Hepatocyte (in vitro differentiated cells): ENCODE results near the gene ZPR1. TPM values are rescaled to one million over a fixed set of nuclear protein-coding genes. Genes with fewer than 3 reads are reported as not detected.
A peak's percentile ranks its signal among the peaks of the same experiment; 100 is the strongest.

Experiments
- DNase-seq: peaks from one replicate; pipeline ENCODE4 v3.0.0-alpha.2; 2016; ENCODE audit warnings: low spot score
- H2AFZ ChIP-seq: fragments of 200-600 bp; sonication (generic); 2 replicates; pipeline ENCODE4 v1.6.0; 2016; ENCODE audit warnings: antibody characterized with exemption, mild to moderate bottlenecking
- H3K27ac ChIP-seq: fragments of 200-600 bp; sonication (generic); 2 replicates; pipeline ENCODE4 v1.5.1; 2016; ENCODE audit warnings: mild to moderate bottlenecking
- H3K27me3 ChIP-seq: fragments of 200-600 bp; sonication (generic); 2 replicates; pipeline ENCODE4 v1.6.1; 2016
- H3K36me3 ChIP-seq: fragments of 200-600 bp; sonication (generic); replicated peaks from 2 replicates; pipeline ENCODE4 v1.5.1; 2016; ENCODE audit warnings: low read depth; ENCODE audit not compliant: insufficient read depth
- H3K4me1 ChIP-seq: fragments of 200-600 bp; sonication (generic); 2 replicates; pipeline ENCODE4 v1.5.1; 2016; ENCODE audit warnings: mild to moderate bottlenecking, moderate library complexity; ENCODE audit not compliant: insufficient read depth
- H3K4me2 ChIP-seq: fragments of 200-600 bp; sonication (generic); 2 replicates; pipeline ENCODE4 v1.6.0; 2016
- H3K4me3 ChIP-seq: fragments of 200-600 bp; sonication (generic); 2 replicates; pipeline ENCODE4 v1.5.1; 2016; ENCODE audit warnings: mild to moderate bottlenecking
- H3K79me2 ChIP-seq: fragments of 200-600 bp; sonication (generic); 2 replicates; pipeline ENCODE4 v1.6.0; 2017; ENCODE audit warnings: mild to moderate bottlenecking
- H3K9me2 ChIP-seq: fragments of 200-600 bp; sonication (generic); replicated peaks from 2 replicates; pipeline ENCODE4 v1.6.0; 2017; ENCODE audit warnings: mild to moderate bottlenecking; ENCODE audit not compliant: insufficient read depth
- H3K9me3 ChIP-seq: fragments of 200-600 bp; sonication (generic); 2 replicates; pipeline ENCODE4 v1.5.1; 2016; ENCODE audit warnings: low read depth, mild to moderate bottlenecking
- H4K20me1 ChIP-seq: fragments of 200-600 bp; sonication (generic); 2 replicates; pipeline ENCODE4 v1.6.0; 2016; ENCODE audit warnings: mild to moderate bottlenecking; ENCODE audit not compliant: insufficient read depth, poor library complexity, severe bottlenecking
- CTCF ChIP-seq: fragments of 200-600 bp; sonication (generic); IDR thresholded peaks from 2 replicates; pipeline ENCODE4 v1.5.1; 2016; ENCODE audit warnings: antibody characterized with exemption, mild to moderate bottlenecking; ENCODE audit not compliant: poor library complexity
- EZH2 ChIP-seq: fragments of 200-600 bp; sonication (generic); IDR thresholded peaks from 2 replicates; pipeline ENCODE4 v1.6.1; 2016; ENCODE audit warnings: antibody characterized with exemption, mild to moderate bottlenecking, borderline replicate concordance
- EZH2phosphoT487 ChIP-seq: fragments of 200-600 bp; sonication (generic); IDR thresholded peaks from one replicate; pipeline ENCODE4 v1.6.1; 2018; ENCODE audit warnings: antibody characterized with exemption, mild to moderate bottlenecking, low read depth, moderate library complexity; ENCODE audit not compliant: unreplicated experiment, severe bottlenecking
- WGBS: methylation state at CpG from one replicate; pipeline ENCODE4 v1.1.6; 2016; ENCODE audit warnings: low lambda C conversion rate; ENCODE audit errors: missing lambda C conversion rate; 5-methylcytosine and 5-hydroxymethylcytosine counted together
- polyA plus RNA-seq: library from polyadenylated mRNA; unstranded; fragments of >200 nt; fragmentation: Nextera tagmentation; extraction: Ambion mirVana; gene quantifications from 2 replicates; pipeline ENCODE4 v1.2.1, GENCODE V29; 2016
- total RNA-seq: library from RNA; depleted of rRNA; stranded (reverse); fragments of >200 nt; gene quantifications from 2 replicates; pipeline ENCODE4 v1.2.3, GENCODE V29; 2014

The ZPR1 gene
- total and polyA plus RNA-seq, 2 experiments from 2014 or later = 38.6 to 50.1 TPM

GRCh38 chr11:116794851-116795250, 7.0 kb upstream of the ZPR1 start:
- TF ChIP-seq EZH2phosphoT487 (no peak), CTCF (no peak), EZH2 (no peak)
- no peak for DNase-seq
- no peaks in the 10 kb centered on the region for H3K9me3 ChIP-seq
- no peaks in the 10 kb centered on the region for H4K20me1 ChIP-seq
- no peaks in the 10 kb centered on the region for H3K4me1 ChIP-seq
- no peak overlapping the region for H3K27ac ChIP-seq
- no peak overlapping the region for H3K4me2 ChIP-seq
- H3K4me3 ChIP-seq = no peak overlapping the region
- H3K79me2 ChIP-seq = no peaks in the 10 kb centered on the region
- no peaks in the 10 kb centered on the region for H3K9me2 ChIP-seq
- no peaks in the 10 kb centered on the region for H3K27me3 ChIP-seq
- H2AFZ ChIP-seq = no peak overlapping the region
- 89% methylated on average over 2 of the region's 2 CpGs for WGBS
- H3K36me3 ChIP-seq = no peaks in the 10 kb centered on the region

- H3K9me2 ChIP-seq = no peaks in the 10 kb centered on the region
- H3K4me2 ChIP-seq = no peak overlapping the region
- H3K9me3 ChIP-seq = no peaks in the 10 kb centered on the region
- peaks cover 2% of the 10 kb centered on the region for H3K4me1 ChIP-seq
- no peak overlapping the region for H3K27ac ChIP-seq
- peak overlapping the region; percentile 26 for H2AFZ ChIP-seq
- no peaks in the 10 kb centered on the region for H4K20me1 ChIP-seq
- no peak for DNase-seq
- no peak for TF ChIP-seq CTCF
- TF ChIP-seq EZH2phosphoT487 = no peak
- TF ChIP-seq EZH2 = no peak
- WGBS = 100% methylated on average over 1 of the region's 1 CpG
- no peaks in the 10 kb centered on the region for H3K79me2 ChIP-seq
- H3K4me3 ChIP-seq = no peak overlapping the region
- H3K27me3 ChIP-seq = no peaks in the 10 kb centered on the region
- H3K36me3 ChIP-seq = no peaks in the 10 kb centered on the region
These were observed 5.9 kb upstream of the ZPR1 start for GRCh38 chr11:116793772-116794097.

- H3K9me3 ChIP-seq = no peaks in the 10 kb centered on the region
- peak overlapping the region; percentile 26 for H2AFZ ChIP-seq
- no peaks in the 10 kb centered on the region for H3K79me2 ChIP-seq
- WGBS = 85% methylated on average over 8 of the region's 8 CpGs
- H3K27ac ChIP-seq = no peak overlapping the region
- no peaks in the 10 kb centered on the region for H3K27me3 ChIP-seq
- H3K4me3 ChIP-seq = no peak overlapping the region
- no peaks in the 10 kb centered on the region for H4K20me1 ChIP-seq
- no peaks in the 10 kb centered on the region for H3K36me3 ChIP-seq
- no peak overlapping the region for H3K4me2 ChIP-seq
- H3K9me2 ChIP-seq = no peaks in the 10 kb centered on the region
- no peak for TF ChIP-seq EZH2phosphoT487
- no peak for TF ChIP-seq EZH2
- TF ChIP-seq CTCF = no peak
- DNase-seq = no peak
- peaks cover 7% of the 10 kb centered on the region for H3K4me1 ChIP-seq
These were observed 5.3 kb upstream of the ZPR1 start for GRCh38 chr11:116792869-116793771.
